AG04449 (cell line): ENCODE results near the gene GZMA.
A peak's percentile ranks its signal among the peaks of the same experiment; 100 is the strongest.

Source experiments
- CTCF ChIA-PET: fragments of 350-600 bp; formaldehyde crosslinking; extraction: SDS; loops from one replicate; lab custom pipeline; 2021; ENCODE audit warnings: antibody characterized with exemption; lab: Yijun Ruan, JAX
- POLR2A ChIA-PET: fragments of 400-600, 350-600 bp; formaldehyde crosslinking; extraction: SDS; loops from one replicate; lab custom pipeline; 2020; ENCODE audit warnings: antibody characterized with exemption, inconsistent platforms; lab: Yijun Ruan, JAX
- DNase-seq: peaks from one replicate; pipeline ENCODE4 v3.0.0-alpha.2; 2010; ENCODE audit warnings: low read depth, low spot score
- H3K4me3 ChIP-seq: 2 replicates; pipeline ENCODE4 v1.5.1; 2011; ENCODE audit warnings: low read depth, mild to moderate bottlenecking, control low read depth, low read length
- CTCF ChIP-seq: IDR thresholded peaks from one replicate; pipeline ENCODE4 v1.5.1; 2011; ENCODE audit warnings: mild to moderate bottlenecking, moderate library complexity, low read length, control low read depth, inconsistent platforms; ENCODE audit not compliant: insufficient read depth; ENCODE audit errors: missing control alignments

Gene GZMA

GRCh38 chr5:55146543-55147151 lies 44.2 kb downstream of the GZMA start:
- no peak overlapping the region for H3K4me3 ChIP-seq
- peak; percentile 95 for TF ChIP-seq CTCF
- ChIA-PET POLR2A (interaction anchor here (0.6 kb wide), 1 partner anchor 156 kb away, joined by 3 read pairs; no protein-coding TSS in a partner anchor), CTCF (interaction anchor here (0.6 to 10.7 kb wide), 47 partner anchors 8 to 648 kb away, joined by 3 to 283 read pairs (median 4); partner anchors contain the start of gene GPX8)
- DNase-seq = peak; percentile 17

GRCh38 chr5:55149308-55149795 lies 46.9 kb downstream of the GZMA start:
- no peak for DNase-seq
- no peak for TF ChIP-seq CTCF
- ChIA-PET CTCF (interaction anchor here (2.2 to 11.3 kb wide), 3 partner anchors 10 to 241 kb away, joined by 10 to 389 read pairs (median 35); partner anchors contain the start of gene GPX8), POLR2A (no interaction called here)
- H3K4me3 ChIP-seq = no peak overlapping the region

- no peak overlapping the region for H3K4me3 ChIP-seq
- ChIA-PET POLR2A (no interaction called here), CTCF (interaction anchor here (0.9 to 11.3 kb wide), 5 partner anchors 9 to 257 kb away, joined by 3 to 389 read pairs (median 5); no protein-coding TSS in a partner anchor)
- peak; percentile 29 for DNase-seq
- TF ChIP-seq CTCF = no peak
These were observed 49.7 kb downstream of the GZMA start for GRCh38 chr5:55151923-55152842.

- peak; percentile 19 for DNase-seq
- POLR2A ChIA-PET = no interaction called here
- TF ChIP-seq CTCF = no peak
- no peak overlapping the region for H3K4me3 ChIP-seq
- CTCF ChIA-PET = interaction anchor here (0.5 to 11.3 kb wide), 5 partner anchors 8 to 310 kb away, joined by 3 to 389 read pairs (median 4); no protein-coding TSS in a partner anchor
These were observed 52.4 kb downstream of the GZMA start for GRCh38 chr5:55154873-55155272.
